Spleen (tissue), 11 donors: ENCODE results near the gene POLH. TPM values are rescaled to one million over a fixed set of nuclear protein-coding genes. Genes with fewer than 3 reads are reported as not detected.

ENCODE experiments used
- DNase-seq: peaks from one replicate; pipeline ENCODE4 v3.0.0-alpha.2; 2020
- H3K27ac ChIP-seq, 8 donors: fragments of 200-600 bp; sonication (generic) in 7 of 8; 1 replicate in 4 of 8; 2 replicates in 4 of 8; pipeline versions ENCODE4 v1.5.0 to v1.8.0; 2016 to 2021; ENCODE audit warnings: inconsistent platforms in 4 of 8, mild to moderate bottlenecking in 4 of 8, moderate library complexity in 1 of 8
- H3K27me3 ChIP-seq, 7 donors: fragments of 200-600 bp; sonication (generic) in 6 of 7; replicated peaks in 1 of 7; 1 replicate in 4 of 7; 2 replicates in 3 of 7; pipeline versions ENCODE4 v1.5.0 to v1.8.0; 2016 to 2021; ENCODE audit warnings: inconsistent platforms in 3 of 7, mild to moderate bottlenecking in 1 of 7
- H3K36me3 ChIP-seq, 6 donors: fragments of 200-600 bp; sonication (generic) in 5 of 6; 1 replicate in 4 of 6; 2 replicates in 2 of 6; pipeline versions ENCODE4 v1.5.0 to v1.8.0; 2016 to 2021; ENCODE audit warnings: inconsistent platforms in 2 of 6
- H3K4me1 ChIP-seq, 6 donors: fragments of 200-600 bp; sonication (generic) in 5 of 6; 1 replicate in 3 of 6; 2 replicates in 3 of 6; pipeline versions ENCODE4 v1.5.0 to v1.8.0; 2016 to 2021; ENCODE audit warnings: inconsistent platforms in 3 of 6
- H3K4me3 ChIP-seq, 8 donors: fragments of 200-600 bp; sonication (generic) in 7 of 8; 1 replicate in 4 of 8; 2 replicates in 4 of 8; pipeline versions ENCODE4 v1.5.0 to v1.8.0; 2016 to 2021; ENCODE audit warnings: inconsistent platforms in 4 of 8, mild to moderate bottlenecking in 4 of 8, moderate library complexity in 2 of 8
- H3K9me3 ChIP-seq, 8 donors: fragments of 200-600 bp; sonication (generic) in 7 of 8; 1 replicate in 4 of 8; 2 replicates in 4 of 8; pipeline versions ENCODE4 v1.5.0 to v1.8.0; 2016 to 2021; ENCODE audit warnings: inconsistent platforms in 4 of 8
- CTCF ChIP-seq, 11 experiments: fragments of 200-600 bp in 7 of 11; fragments of 450-650 bp in 4 of 11; sonication (generic) in 4 of 11; IDR thresholded peaks in 8 of 11; conservative IDR thresholded peaks in 3 of 11; 1 replicate in 7 of 11; 2 replicates in 4 of 11; pipeline versions ENCODE4 v1.4.0 to v1.8.0; 2016 to 2021; ENCODE audit warnings: antibody characterized with exemption in 11 of 11, inconsistent platforms in 4 of 11, mild to moderate bottlenecking in 1 of 11
- POLR2A ChIP-seq, 3 donors: fragments of 450-650 bp; IDR thresholded peaks; one replicate each; pipeline ENCODE4 v1.5.1; 2017; ENCODE audit warnings: antibody characterized with exemption in 3 of 3, mild to moderate bottlenecking in 1 of 3
- POLR2AphosphoS5 ChIP-seq, 3 donors: sonication (generic); formaldehyde crosslinking; IDR thresholded peaks; one replicate each; pipeline ENCODE4 v1.5.1; 2017; ENCODE audit warnings: antibody characterized with exemption in 3 of 3
- WGBS, 5 donors: extraction: QIAGEN DNeasy Blood & Tissue Kit in 3 of 5; methylation state at CpG; one replicate each; pipeline versions ENCODE4 v1.1.5 to v1.1.7; 2013 to 2018; 5-methylcytosine and 5-hydroxymethylcytosine counted together
- intact Hi-C: fragments of 100-400 bp; cut with DNase I; formaldehyde crosslinking; loops from one replicate; pipeline ENCODE4 v1.15.0; 2023; ENCODE audit warnings: low total_unique reads
- polyA plus RNA-seq, 3 donors: library from polyadenylated mRNA; stranded (reverse); fragments of 200-250 nt; gene quantifications; one replicate each; pipeline ENCODE4 v1.2.1, GENCODE V29; 2013
- total RNA-seq, 7 donors: library from RNA; depleted of rRNA in 3 of 7; stranded (reverse); fragments of >200 nt in 3 of 7; fragmentation: NEBNext Ultra II Directional in 4 of 7; extraction: Animal tissue kit (Norgen Biotek cat#: 25700) in 4 of 7; gene quantifications; one replicate each; pipeline versions ENCODE4 v1.1.0 to v1.2.1, GENCODE V29; 2016 to 2021
- donor health status: healthy with polysubstance abuse.
- donor health status: DM: no; HTN: no; CAD: no; lungs with moderate emphysema.
- donor health status: DM: no; HTN: no; CAD: no.
- donor health status: Bipolar disorder and iron deficiency.
- donor health status: healthy.
- donor health status: DM: no; HTN: no; CAD: no.
- donor health status: DM: yes; HTN: yes; CAD: no.

Gene POLH
- total and polyA plus RNA-seq, 10 donors, result 4.1 to 23.0 (median 12.2) TPM

- Histone ChIP-seq H3K4me3 (no peak overlapping the region), H3K4me1 (peaks cover 10 to 37% (median 25%) of the 10 kb centered on the region in 6 donors), H3K27ac (no peak overlapping the region), H3K36me3 (peaks cover 0 to 68% (median 60%) of the 10 kb centered on the region in 6 donors), H3K9me3 (no peaks in the 10 kb centered on the region), H3K27me3 (no peaks in the 10 kb centered on the region)
- no peak for TF ChIP-seq POLR2AphosphoS5 (IDR thresholded peaks at IDR 0.05)
- no peak for TF ChIP-seq CTCF (IDR thresholded peaks at IDR 0.05 in 8 of 11, conservative IDR thresholded peaks at IDR 0.05 in 3 of 11)
- TF ChIP-seq POLR2A (IDR thresholded peaks at IDR 0.05), result no peak
- no peak for DNase-seq
- WGBS, 5 donors, result 93 to 96% (median 95%) methylated on average over 7 of the region's 7 CpGs
- intact Hi-C loops, result no loop called here
These were observed 48.9 kb downstream of the POLH start for GRCh38 chr6:43624786-43625288.

- H3K9me3 ChIP-seq, result no peaks in the 10 kb centered on the region
- TF ChIP-seq POLR2AphosphoS5 (IDR thresholded peaks at IDR 0.05), result no peak
- no peak for TF ChIP-seq POLR2A (IDR thresholded peaks at IDR 0.05)
- no peak for TF ChIP-seq CTCF (IDR thresholded peaks at IDR 0.05 in 8 of 11, conservative IDR thresholded peaks at IDR 0.05 in 3 of 11)
- peaks cover 10 to 43% (median 31%) of the 10 kb centered on the region in 6 donors for H3K4me1 ChIP-seq
- no peaks in the 10 kb centered on the region for H3K27me3 ChIP-seq
- DNase-seq, result no peak
- no peak overlapping the region for H3K27ac ChIP-seq
- 91 to 96% (median 94%) methylated on average over 15 to 16 of the region's 16 CpGs for WGBS, 5 donors
- H3K4me3 ChIP-seq, result no peak overlapping the region
- intact Hi-C loops, result no loop called here
- peaks cover 0 to 61% (median 57%) of the 10 kb centered on the region in 6 donors for H3K36me3 ChIP-seq
These were observed 49.5 kb downstream of the POLH start for GRCh38 chr6:43625393-43625992.

- WGBS, 5 donors, result 48 to 61% (median 59%) methylated on average over 5 of the region's 5 CpGs
- intact Hi-C loops, result no loop called here
These were observed 51.2 kb downstream of the POLH start for GRCh38 chr6:43627008-43627825.

More at GRCh38 chr6:43627008-43627825, 51.2 kb downstream of the POLH start:
- H3K36me3 ChIP-seq, result peaks cover 0 to 44% (median 39%) of the 10 kb centered on the region in 6 donors
- TF ChIP-seq CTCF (IDR thresholded peaks at IDR 0.05 in 8 of 11, conservative IDR thresholded peaks at IDR 0.05 in 3 of 11) (no peak), POLR2A (IDR thresholded peaks at IDR 0.05) (no peak), POLR2AphosphoS5 (IDR thresholded peaks at IDR 0.05) (peak in 1 of 3 donors; percentile 84)
- H3K9me3 ChIP-seq, result no peaks in the 10 kb centered on the region
- H3K27ac ChIP-seq, result peak overlapping the region; percentile 61 to 99 (median 96)
- H3K4me1 ChIP-seq, result peaks cover 10 to 45% (median 35%) of the 10 kb centered on the region in 6 donors
- peak overlapping the region in 4 of 8 donors; percentile 2 to 87 (median 42) for H3K4me3 ChIP-seq
- H3K27me3 ChIP-seq, result no peaks in the 10 kb centered on the region
- no peak for DNase-seq
